ENCODE data around the gene ABCC6. TPM values are rescaled to one million over a fixed set of nuclear protein-coding genes. Genes with fewer than 3 reads are reported as not detected.

ABCC6 gene
- total RNA-seq, 2 donors from 2014 or later = 10.4 to 14.5 TPM

- no peak for DNase-seq
- Histone ChIP-seq H3K27me3 (no peaks in the 10 kb centered on the region), H3K36me3 (no peaks in the 10 kb centered on the region), H3K4me1 (no peaks in the 10 kb centered on the region), H3K9ac (ENCODE audit: low read depth in 2 of 2, low read length in 2 of 2) (no peak overlapping the region), H3K9me3 (no peaks in the 10 kb centered on the region), H3K27ac (no peak overlapping the region), H3K4me3 (no peak overlapping the region)
- TF ChIP-seq CTCF (IDR thresholded peaks at IDR 0.05) = no peak
- intact Hi-C loops (cut with DNase I) = no loop called here
Measured at GRCh38 chr16:16102738-16103137, 120.6 kb downstream of the ABCC6 start.

- intact Hi-C loops (cut with DNase I) = no loop called here
- Histone ChIP-seq H3K9me3 (no peaks in the 10 kb centered on the region), H3K27me3 (no peaks in the 10 kb centered on the region), H3K4me3 (no peak overlapping the region), H3K9ac (ENCODE audit: low read depth in 2 of 2, low read length in 2 of 2) (no peak overlapping the region), H3K27ac (no peak overlapping the region), H3K4me1 (no peaks in the 10 kb centered on the region), H3K36me3 (no peaks in the 10 kb centered on the region)
- TF ChIP-seq CTCF (IDR thresholded peaks at IDR 0.05) = no peak
- no peak for DNase-seq
Measured at GRCh38 chr16:16101585-16101984, 121.7 kb downstream of the ABCC6 start.

- no peaks in the 10 kb centered on the region for H3K9me3 ChIP-seq
- H3K9ac ChIP-seq (ENCODE audit: low read depth in 2 of 2, low read length in 2 of 2) = no peak overlapping the region
- no peak for DNase-seq
- no peak overlapping the region for H3K4me3 ChIP-seq
- no peaks in the 10 kb centered on the region for H3K36me3 ChIP-seq
- TF ChIP-seq CTCF (IDR thresholded peaks at IDR 0.05) = no peak
- H3K27me3 ChIP-seq = no peaks in the 10 kb centered on the region
- H3K4me1 ChIP-seq = no peaks in the 10 kb centered on the region
- no peak overlapping the region for H3K27ac ChIP-seq
- intact Hi-C loops (cut with DNase I) = no loop called here
Measured at GRCh38 chr16:16100631-16101030, 122.7 kb downstream of the ABCC6 start.

- Histone ChIP-seq H3K9ac (ENCODE audit: low read depth in 2 of 2, low read length in 2 of 2) (no peak overlapping the region), H3K9me3 (no peaks in the 10 kb centered on the region), H3K27me3 (no peaks in the 10 kb centered on the region), H3K36me3 (no peaks in the 10 kb centered on the region), H3K4me1 (no peaks in the 10 kb centered on the region), H3K27ac (no peak overlapping the region), H3K4me3 (no peak overlapping the region)
- TF ChIP-seq CTCF (IDR thresholded peaks at IDR 0.05) = no peak
- DNase-seq = no peak
- intact Hi-C loops (cut with DNase I) = no loop called here
Measured at GRCh38 chr16:16099320-16099719, 124.0 kb downstream of the ABCC6 start.

Other genes starting within 250 kb of the ABCC6 start
- gene NOMO3, start 9.0 kb upstream of the ABCC6 start, total RNA-seq = 10 to 100 TPM; 23.9 to 54.2 TPM
- 1 to 10 TPM; 5.8 to 6.7 TPM for gene NPIPA7, start 155.6 kb upstream of the ABCC6 start, total RNA-seq

Measured in colonic mucosa (tissue), 4 donors.